GM12873 (cell line): ENCODE measurements around the gene OR2K2.

Experiments
- CTCF ChIP-seq: IDR thresholded peaks from 2 replicates; pipeline ENCODE4 v1.5.1; 2012; ENCODE audit warnings: low read depth, mild to moderate bottlenecking, moderate library complexity, low read length, control low read depth; ENCODE audit not compliant: insufficient read depth; ENCODE audit errors: missing control alignments

Gene OR2K2

GRCh38 chr9:111356481-111357244 is 26.6 kb upstream of the OR2K2 start:
- no peak for TF ChIP-seq CTCF

GRCh38 chr9:111352545-111352944 is 22.5 kb upstream of the OR2K2 start:
- no peak for TF ChIP-seq CTCF

GRCh38 chr9:111350556-111350955 is 20.5 kb upstream of the OR2K2 start:
- TF ChIP-seq CTCF = no peak

- no peak for TF ChIP-seq CTCF
Measured at GRCh38 chr9:111349766-111350165, 19.7 kb upstream of the OR2K2 start.

GRCh38 chr9:111348821-111349271 is 18.8 kb upstream of the OR2K2 start:
- no peak for TF ChIP-seq CTCF

- TF ChIP-seq CTCF = no peak
Measured at GRCh38 chr9:111320631-111321030, 9.4 kb downstream of the OR2K2 start.

GRCh38 chr9:111316796-111317195 is 13.2 kb downstream of the OR2K2 start:
- no peak for TF ChIP-seq CTCF

- TF ChIP-seq CTCF = no peak
Measured at GRCh38 chr9:111305914-111306313, 24.1 kb downstream of the OR2K2 start.
